Naive B cell (primary cell): ENCODE data around the gene SOX6. TPM values are rescaled to one million over a fixed set of nuclear protein-coding genes. Genes with fewer than 3 reads are reported as not detected.
"Not testable (repeated sequence)": the region's sequence is repeated elsewhere in the genome, so short reads cannot be mapped to it uniquely, and the experiment has no call there.

Experiments
- ATAC-seq, 2 donors: fragments of 150-1000 bp; cut with Tn5 transposase; 2 replicates each; pipeline ENCODE4 v1.10.0; 2021; ENCODE audit warnings: low read depth in 2 of 2, mild to moderate bottlenecking in 2 of 2, moderate library complexity in 2 of 2
- DNase-seq: peaks from one replicate; pipeline ENCODE4 v3.0.0; 2022
- H3K27ac Mint-ChIP-seq, 6 donors: one replicate each; pipeline ENCODE4 v1.8.0; 2020 to 2022; ENCODE audit warnings: mild to moderate bottlenecking in 6 of 6, mixed read lengths in 6 of 6, moderate library complexity in 5 of 6, inconsistent platforms in 2 of 6
- H3K27me3 Mint-ChIP-seq, 3 donors: one replicate each; pipeline ENCODE4 v1.8.0; 2021 to 2022; ENCODE audit warnings: mixed read lengths in 3 of 3, mild to moderate bottlenecking in 1 of 3
- H3K36me3 Mint-ChIP-seq, 2 donors: one replicate each; pipeline ENCODE4 v1.8.0; 2020 to 2022; ENCODE audit warnings: mixed read lengths in 2 of 2, inconsistent platforms in 1 of 2, mild to moderate bottlenecking in 1 of 2
- H3K4me1 Mint-ChIP-seq, 3 donors: one replicate each; pipeline ENCODE4 v1.8.0; 2020 to 2022; ENCODE audit warnings: mixed read lengths in 3 of 3, inconsistent platforms in 1 of 3, mild to moderate bottlenecking in 1 of 3, moderate library complexity in 1 of 3
- H3K4me3 Mint-ChIP-seq, 8 donors: one replicate each; pipeline ENCODE4 v1.8.0; 2020 to 2022; ENCODE audit warnings: mild to moderate bottlenecking in 8 of 8, mixed read lengths in 8 of 8, moderate library complexity in 8 of 8, inconsistent platforms in 2 of 8
- H3K9me3 Mint-ChIP-seq, 7 donors: one replicate each; pipeline ENCODE4 v1.8.0; 2020 to 2022; ENCODE audit warnings: mixed read lengths in 7 of 7, mild to moderate bottlenecking in 5 of 7, inconsistent platforms in 2 of 7, moderate library complexity in 1 of 7
- polyA plus RNA-seq, 6 donors: library from polyadenylated mRNA; unstranded; fragments of 300-500 nt; fragmentation: Illumina TruSeq; gene quantifications; one replicate each; pipeline ENCODE4 v1.2.3, GENCODE V29; 2021; ENCODE audit warnings: low read depth in 6 of 6

Gene SOX6
- polyA plus RNA-seq, 6 donors from 2014 or later: not detected

DNA sequence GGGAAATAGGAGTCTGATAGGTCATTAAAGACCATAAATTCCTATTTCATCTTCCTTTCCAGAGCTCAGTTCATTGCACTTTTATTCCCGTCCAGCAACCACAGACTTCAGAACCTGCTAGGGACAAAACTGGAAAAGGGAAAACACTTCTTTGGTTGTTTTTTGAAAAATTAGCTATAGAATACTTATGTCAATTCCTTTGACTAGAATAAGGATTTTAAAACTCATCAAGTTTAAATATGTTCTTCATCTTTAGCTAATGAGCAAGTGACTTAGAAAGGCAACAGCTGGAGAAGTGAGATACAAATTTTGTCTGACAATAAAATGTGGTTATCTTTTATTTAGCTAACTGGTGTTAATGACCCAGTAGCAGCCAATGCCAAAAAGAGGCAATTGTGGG, 206.9 kb downstream of the SOX6 start:
- no peak overlapping the region for H3K27ac Mint-ChIP-seq
- H3K4me3 Mint-ChIP-seq: no peak overlapping the region
- no peaks in the 10 kb centered on the region for H3K27me3 Mint-ChIP-seq
- no peak for ATAC-seq
- peaks cover 0 to 13% (median 5%) of the 10 kb centered on the region in 7 donors for H3K9me3 Mint-ChIP-seq
- no peaks in the 10 kb centered on the region for H3K4me1 Mint-ChIP-seq
- H3K36me3 Mint-ChIP-seq: no peaks in the 10 kb centered on the region
- DNase-seq: no peak

DNA sequence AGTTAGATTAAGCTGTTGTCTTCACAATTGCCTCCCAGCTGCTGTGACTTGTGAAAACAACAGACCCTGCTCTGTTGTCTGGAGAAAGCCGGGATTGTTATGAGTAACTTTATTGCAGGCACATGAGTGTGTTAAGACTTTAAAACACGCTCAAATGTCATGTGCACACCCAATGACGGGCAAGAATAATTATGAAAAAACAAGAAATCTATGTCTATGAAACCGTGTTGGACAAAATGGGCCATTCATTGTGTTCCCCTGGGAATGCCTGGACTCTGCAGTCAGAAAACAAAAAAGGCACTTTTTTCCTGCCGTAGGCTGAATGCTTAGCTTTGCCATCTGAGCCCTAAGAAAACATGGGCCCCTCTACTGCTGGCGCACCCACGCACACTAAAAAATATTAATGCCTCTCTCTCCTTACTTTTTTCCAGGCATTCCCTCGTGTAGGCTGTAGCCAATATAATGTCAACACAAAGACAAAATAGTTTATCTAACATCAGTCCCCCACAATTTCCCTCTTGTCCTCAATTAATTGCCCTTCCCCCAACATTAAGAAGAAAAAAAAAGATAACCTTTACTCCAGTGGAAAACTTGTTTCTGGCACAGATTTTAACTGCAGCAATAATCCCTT, 207.9 kb downstream of the SOX6 start:
- no peak overlapping the region for H3K4me3 Mint-ChIP-seq
- H3K27ac Mint-ChIP-seq: no peak overlapping the region
- ATAC-seq (no peak), DNase-seq (no peak)
- peaks cover 0 to 13% (median 4%) of the 10 kb centered on the region in 7 donors for H3K9me3 Mint-ChIP-seq
- no peaks in the 10 kb centered on the region for H3K27me3 Mint-ChIP-seq
- no peaks in the 10 kb centered on the region for H3K4me1 Mint-ChIP-seq
- H3K36me3 Mint-ChIP-seq: no peaks in the 10 kb centered on the region

DNA sequence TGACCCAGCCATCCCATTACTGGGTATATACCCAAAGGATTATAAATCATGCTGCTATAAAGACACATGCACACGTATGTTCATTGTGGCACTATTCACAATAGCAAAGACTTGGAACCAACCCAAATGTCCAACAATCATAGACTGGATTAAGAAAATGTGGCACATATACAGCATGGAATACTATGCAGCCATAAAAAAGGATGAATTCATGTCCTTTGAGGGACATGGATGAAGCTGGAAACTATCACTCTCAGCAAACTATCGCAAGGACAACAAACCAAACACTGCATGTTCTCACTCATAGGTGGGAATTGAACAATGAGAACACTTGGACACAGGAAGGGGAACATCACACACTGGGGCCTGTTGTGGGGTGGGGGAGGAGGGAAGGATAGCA, 209.4 kb downstream of the SOX6 start:
- not testable (repeated sequence) for ATAC-seq, H3K4me3 Mint-ChIP-seq, H3K4me1 Mint-ChIP-seq, DNase-seq, H3K36me3 Mint-ChIP-seq, H3K27me3 Mint-ChIP-seq
- peaks cover 1 to 13% (median 5%) of the 10 kb centered on the region in 7 donors for H3K9me3 Mint-ChIP-seq
- peak overlapping the region in 1 of 6 donors; percentile 33 for H3K27ac Mint-ChIP-seq

DNA sequence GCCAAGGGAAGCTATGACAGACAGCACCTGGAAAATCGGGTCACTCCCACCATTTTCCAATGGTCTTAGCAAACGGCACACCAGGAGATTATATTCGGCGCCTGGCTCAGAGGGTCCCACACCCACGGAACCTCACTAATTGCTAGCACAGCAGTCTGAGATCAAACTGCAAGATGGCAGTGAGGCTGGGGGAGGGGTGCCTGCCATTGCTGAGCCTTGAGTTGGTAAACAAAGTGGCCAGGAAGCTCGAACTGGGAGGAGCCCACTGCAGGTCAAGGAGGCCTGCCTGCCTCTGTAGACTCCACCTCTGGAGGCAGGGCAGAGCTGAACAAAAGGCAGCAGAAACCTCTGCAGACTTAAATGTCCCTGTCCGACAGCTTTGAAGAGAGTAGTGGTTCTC, 214.7 kb downstream of the SOX6 start:
- ATAC-seq, H3K27ac Mint-ChIP-seq, H3K36me3 Mint-ChIP-seq, DNase-seq, H3K27me3 Mint-ChIP-seq, H3K4me3 Mint-ChIP-seq, H3K4me1 Mint-ChIP-seq: not testable (repeated sequence)
- peaks cover 2 to 17% (median 6%) of the 10 kb centered on the region in 7 donors for H3K9me3 Mint-ChIP-seq

DNA sequence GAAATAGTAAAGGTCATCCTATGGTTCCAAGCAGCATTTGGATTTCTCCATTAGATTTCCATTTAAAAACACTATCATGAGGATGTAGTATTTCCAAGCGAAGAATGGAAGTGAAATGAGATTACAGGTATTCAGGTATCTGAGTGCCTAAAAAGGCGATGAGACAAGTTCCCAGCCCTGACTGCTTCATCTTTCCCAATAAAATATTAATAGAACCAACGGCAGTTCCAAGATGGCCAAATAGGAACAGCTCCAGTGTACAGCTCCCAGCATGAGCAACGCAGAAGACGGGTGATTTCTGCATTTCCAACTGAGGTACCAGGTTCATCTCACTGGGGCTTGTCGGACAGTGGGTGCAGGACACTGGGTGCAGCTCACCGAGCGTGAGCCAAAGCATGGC, 215.2 kb downstream of the SOX6 start:
- H3K36me3 Mint-ChIP-seq, DNase-seq, H3K27me3 Mint-ChIP-seq, H3K4me1 Mint-ChIP-seq, H3K4me3 Mint-ChIP-seq, ATAC-seq, H3K27ac Mint-ChIP-seq: not testable (repeated sequence)
- peaks cover 2 to 17% (median 6%) of the 10 kb centered on the region in 7 donors for H3K9me3 Mint-ChIP-seq

DNA sequence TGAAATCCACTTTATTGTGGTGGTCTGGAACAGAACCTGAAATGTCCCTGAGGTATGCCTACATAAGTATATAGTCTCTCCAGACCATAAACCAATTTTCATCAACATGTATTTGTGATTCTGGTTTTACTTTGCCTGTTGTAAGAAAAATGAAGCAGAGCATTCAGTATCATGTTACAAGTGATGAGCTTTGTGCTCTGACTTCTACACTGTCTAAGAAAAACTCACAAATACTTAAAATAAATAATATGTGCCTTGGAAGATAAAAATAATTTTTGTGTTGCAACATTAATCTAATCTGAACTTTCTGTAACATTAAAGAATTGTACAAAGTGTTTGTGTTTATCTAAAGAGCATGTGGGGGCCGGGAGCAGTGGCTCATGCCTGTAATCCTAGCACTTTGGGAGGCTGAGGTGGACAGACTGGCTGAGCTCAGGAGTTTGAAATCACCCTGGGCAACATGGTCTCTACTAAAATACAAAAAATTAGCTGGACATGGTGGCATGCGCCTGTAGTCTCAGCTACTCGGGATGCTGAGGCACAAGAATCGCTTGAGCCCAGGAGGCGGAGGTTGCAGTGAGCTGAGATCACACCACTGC, 219.5 kb downstream of the SOX6 start:
- ATAC-seq (no peak), DNase-seq (no peak)
- no peak overlapping the region for H3K4me3 Mint-ChIP-seq
- no peaks in the 10 kb centered on the region for H3K27me3 Mint-ChIP-seq
- no peaks in the 10 kb centered on the region for H3K36me3 Mint-ChIP-seq
- no peaks in the 10 kb centered on the region for H3K4me1 Mint-ChIP-seq
- no peak overlapping the region for H3K27ac Mint-ChIP-seq
- peaks cover 0 to 14% (median 7%) of the 10 kb centered on the region in 7 donors for H3K9me3 Mint-ChIP-seq

DNA sequence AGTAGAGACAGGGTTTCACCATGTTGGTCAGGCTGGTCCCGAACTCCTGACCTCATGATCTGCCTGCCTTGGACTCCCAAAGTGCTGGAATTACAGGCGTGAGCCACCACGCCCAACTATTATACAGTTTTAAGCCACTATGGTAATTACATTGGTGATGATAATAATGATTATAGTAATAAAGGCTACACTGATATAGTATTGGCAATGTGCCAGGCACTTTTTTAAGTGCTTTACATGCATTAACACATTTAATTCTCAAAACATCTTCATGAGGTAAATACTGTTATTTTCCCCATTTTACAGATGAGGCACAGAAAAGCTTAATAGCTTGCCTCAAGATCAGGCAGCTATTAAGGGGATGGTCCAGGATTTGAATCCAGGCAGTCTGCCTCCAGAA, 222.5 kb downstream of the SOX6 start:
- H3K4me1 Mint-ChIP-seq: no peaks in the 10 kb centered on the region
- peaks cover 0 to 14% (median 6%) of the 10 kb centered on the region in 7 donors for H3K9me3 Mint-ChIP-seq
- DNase-seq (no peak), ATAC-seq (no peak)
- no peak overlapping the region for H3K27ac Mint-ChIP-seq
- no peaks in the 10 kb centered on the region for H3K36me3 Mint-ChIP-seq
- H3K4me3 Mint-ChIP-seq: no peak overlapping the region
- no peaks in the 10 kb centered on the region for H3K27me3 Mint-ChIP-seq

DNA sequence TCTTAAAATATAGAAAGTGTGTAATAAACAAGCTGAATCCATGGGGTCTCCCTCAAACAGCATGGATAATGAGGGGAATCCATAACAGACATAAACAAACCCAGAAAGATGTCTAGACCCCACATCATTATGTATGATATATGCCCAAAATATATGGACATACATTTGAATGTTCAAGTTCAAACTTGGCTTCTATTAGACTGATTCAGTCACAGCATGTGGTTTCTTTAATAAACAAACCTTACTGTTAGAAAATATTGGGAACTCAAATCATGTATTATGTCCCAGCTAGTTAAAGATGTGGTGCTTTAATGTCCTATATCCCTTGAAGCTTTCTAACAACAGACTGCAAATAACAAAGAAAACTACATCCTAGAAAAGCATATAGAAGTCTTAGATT, 228.6 kb downstream of the SOX6 start:
- no peak overlapping the region for H3K4me3 Mint-ChIP-seq
- H3K27me3 Mint-ChIP-seq: no peaks in the 10 kb centered on the region

DNA sequence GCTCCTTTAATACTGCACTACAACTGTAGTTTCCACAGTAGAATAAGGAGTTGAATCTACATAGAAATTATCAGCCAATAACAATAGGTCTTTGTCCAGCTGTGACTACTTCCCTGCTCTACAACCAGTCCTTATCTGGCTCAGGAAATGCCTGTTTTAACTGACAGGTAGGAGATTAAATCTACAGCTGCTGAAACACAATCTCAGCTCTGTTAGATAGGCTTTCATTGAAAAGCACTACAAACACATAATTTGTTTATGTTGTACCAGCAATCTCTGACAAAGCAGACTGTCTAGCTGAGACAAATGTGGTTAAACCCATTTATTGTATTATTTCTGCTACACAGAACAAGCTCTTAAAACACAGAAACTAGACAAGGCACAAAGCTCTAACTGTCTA, 230.0 kb downstream of the SOX6 start:
- Mint-ChIP-seq H3K27me3 (no peaks in the 10 kb centered on the region), H3K4me1 (no peaks in the 10 kb centered on the region), H3K36me3 (no peaks in the 10 kb centered on the region), H3K27ac (no peak overlapping the region), H3K4me3 (no peak overlapping the region), H3K9me3 (peaks cover 0 to 9% (median 3%) of the 10 kb centered on the region in 7 donors)
- ATAC-seq: no peak
- no peak for DNase-seq

More for the DNA sequence above, 228.6 kb downstream of the SOX6 start:
- ATAC-seq (no peak), DNase-seq (no peak)
- Mint-ChIP-seq H3K36me3 (no peaks in the 10 kb centered on the region), H3K27ac (no peak overlapping the region), H3K9me3 (peaks cover 0 to 9% (median 4%) of the 10 kb centered on the region in 7 donors), H3K4me1 (no peaks in the 10 kb centered on the region)

DNA sequence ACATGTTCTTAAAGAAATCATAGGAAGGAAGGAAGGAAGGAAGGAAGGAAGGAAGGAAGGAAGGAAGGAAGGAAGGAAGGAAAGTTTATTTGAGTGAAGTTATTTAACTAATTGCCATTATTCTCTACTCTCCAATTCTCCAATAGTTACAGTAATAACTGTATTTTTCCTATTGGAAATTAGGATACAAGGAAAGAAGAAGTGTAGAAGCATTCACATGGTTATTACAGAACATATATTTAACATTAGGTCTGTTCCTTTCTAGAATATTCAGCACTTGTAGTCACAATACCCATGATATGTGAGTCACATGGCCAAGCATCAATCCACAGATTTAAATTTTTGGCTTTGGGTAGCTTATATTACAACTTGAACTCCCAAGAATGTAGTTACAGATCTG, 230.6 kb downstream of the SOX6 start:
- no peak for DNase-seq
- Mint-ChIP-seq H3K27me3 (no peaks in the 10 kb centered on the region), H3K4me1 (no peaks in the 10 kb centered on the region), H3K36me3 (no peaks in the 10 kb centered on the region), H3K4me3 (no peak overlapping the region), H3K9me3 (peaks cover 0 to 9% (median 3%) of the 10 kb centered on the region in 7 donors), H3K27ac (no peak overlapping the region)
- no peak for ATAC-seq

DNA sequence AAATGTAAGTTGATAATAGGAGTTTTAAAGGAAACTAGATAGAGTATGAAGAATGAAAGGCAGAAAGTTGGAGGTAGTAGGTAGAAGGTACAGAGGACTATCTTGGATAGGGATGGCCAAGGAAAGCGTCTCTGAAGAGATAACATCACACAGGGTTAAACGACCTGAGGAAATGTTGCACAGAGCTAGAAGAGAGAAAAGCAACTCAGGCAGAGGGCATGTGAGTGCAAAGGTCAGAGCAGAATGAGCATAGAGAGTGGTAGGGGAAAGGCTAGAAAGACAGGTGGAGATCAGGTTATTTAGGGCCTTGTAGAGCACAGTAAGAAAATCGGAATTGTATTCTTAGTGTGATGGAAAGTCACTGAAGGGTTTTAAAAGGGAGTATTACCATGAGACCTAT, 232.0 kb downstream of the SOX6 start:
- Mint-ChIP-seq H3K4me3 (no peak overlapping the region), H3K9me3 (peaks cover 0 to 13% (median 3%) of the 10 kb centered on the region in 7 donors), H3K27me3 (no peaks in the 10 kb centered on the region), H3K4me1 (no peaks in the 10 kb centered on the region), H3K27ac (no peak overlapping the region), H3K36me3 (no peaks in the 10 kb centered on the region)
- ATAC-seq: no peak
- no peak for DNase-seq

DNA sequence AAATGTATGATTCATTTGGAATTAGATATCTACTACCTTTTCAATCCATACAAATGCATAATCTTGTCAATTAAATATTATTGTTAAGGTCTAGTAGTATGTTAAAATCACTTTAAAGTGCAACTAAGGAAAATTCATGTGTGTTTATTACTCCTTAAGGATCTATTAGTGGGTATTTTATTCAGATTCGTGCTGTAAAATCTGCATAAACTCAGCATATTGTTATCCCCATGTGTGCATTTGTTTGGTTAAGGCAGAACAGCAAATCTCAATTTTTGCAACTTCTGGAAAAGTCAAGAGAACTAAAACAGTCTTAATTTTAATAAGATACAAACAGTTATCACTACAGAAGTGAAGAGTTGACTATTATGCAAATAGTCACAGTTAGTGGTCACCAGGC, 234.5 kb downstream of the SOX6 start:
- Mint-ChIP-seq H3K4me3 (no peak overlapping the region), H3K27ac (no peak overlapping the region), H3K9me3 (peaks cover 0 to 13% (median 1%) of the 10 kb centered on the region in 7 donors), H3K36me3 (no peaks in the 10 kb centered on the region), H3K27me3 (no peaks in the 10 kb centered on the region), H3K4me1 (no peaks in the 10 kb centered on the region)
- no peak for ATAC-seq
- DNase-seq: no peak

DNA sequence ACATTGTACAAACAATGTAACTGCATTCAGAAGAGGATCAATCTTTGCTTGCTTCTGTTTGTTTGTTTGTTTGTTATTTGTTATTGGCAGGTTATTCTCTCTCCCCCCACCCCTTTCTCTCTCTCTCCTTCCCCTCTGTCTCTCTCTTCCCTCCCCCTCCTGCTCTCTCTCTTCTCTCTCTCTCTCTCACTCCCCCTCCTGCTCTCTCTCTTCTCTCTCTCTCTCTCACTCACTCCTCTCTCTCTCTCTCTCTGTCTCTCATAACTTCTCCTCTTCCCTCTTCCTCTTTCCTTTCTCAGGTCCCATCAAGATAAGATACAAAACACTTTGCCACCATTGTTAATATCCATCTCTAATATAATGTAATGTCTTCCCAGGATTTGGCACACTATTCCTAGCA, 236.3 kb downstream of the SOX6 start:
- no peak overlapping the region for H3K4me3 Mint-ChIP-seq
- no peaks in the 10 kb centered on the region for H3K4me1 Mint-ChIP-seq
- no peaks in the 10 kb centered on the region for H3K27me3 Mint-ChIP-seq
- ATAC-seq (no peak), DNase-seq (no peak)
- H3K27ac Mint-ChIP-seq: no peak overlapping the region
- no peaks in the 10 kb centered on the region for H3K36me3 Mint-ChIP-seq
- peaks cover 0 to 9% (median 3%) of the 10 kb centered on the region in 7 donors for H3K9me3 Mint-ChIP-seq

DNA sequence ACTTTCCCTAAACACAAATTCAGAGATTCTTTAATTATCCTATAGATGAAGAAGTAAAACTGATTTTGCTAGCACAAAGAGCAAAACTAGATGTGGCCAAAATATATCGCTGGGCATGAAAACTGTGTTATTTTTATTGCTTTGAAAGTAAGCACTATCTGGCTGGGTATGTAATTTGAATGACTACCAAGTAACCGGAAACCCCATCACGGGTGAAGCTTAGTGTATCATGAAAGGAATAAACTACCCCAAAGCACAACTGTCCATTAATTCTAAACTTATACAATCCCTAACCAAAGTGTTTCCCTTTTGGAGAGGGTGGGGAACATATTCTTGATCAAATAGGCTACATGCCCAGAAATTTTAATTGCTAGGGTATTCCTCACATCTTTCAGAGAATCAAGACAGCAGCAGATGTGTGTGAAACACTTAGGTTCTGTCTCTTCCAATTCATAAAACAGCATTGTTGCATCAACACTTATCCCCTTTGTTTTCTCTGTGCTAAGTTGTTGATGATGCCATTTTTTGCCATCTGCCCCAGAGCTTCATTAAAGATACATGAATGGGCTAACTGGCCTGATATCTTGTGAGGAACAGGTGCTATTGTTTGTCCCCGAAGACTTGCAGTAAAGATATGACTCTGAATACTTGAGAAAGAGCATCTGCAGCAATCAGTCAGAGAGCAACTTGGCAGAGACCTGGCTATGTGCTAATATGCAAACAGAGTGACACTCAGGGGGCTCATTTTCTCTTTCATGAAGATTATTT, 238.2 kb downstream of the SOX6 start:
- Mint-ChIP-seq H3K9me3 (peaks cover 0 to 4% (median 0%) of the 10 kb centered on the region in 7 donors), H3K27ac (no peak overlapping the region), H3K27me3 (no peaks in the 10 kb centered on the region), H3K4me3 (no peak overlapping the region), H3K36me3 (no peaks in the 10 kb centered on the region), H3K4me1 (no peaks in the 10 kb centered on the region)
- DNase-seq (no peak), ATAC-seq (no peak)
